ENCODE results near the gene TEX11. TPM values are rescaled to one million over a fixed set of nuclear protein-coding genes. Genes with fewer than 3 reads are reported as not detected.

TEX11 gene
- total and polyA plus RNA-seq, 2 of the 13 experiments (the other 11 are each of a cell fraction or from before 2014, with no cell fraction given): not detected

DNA sequence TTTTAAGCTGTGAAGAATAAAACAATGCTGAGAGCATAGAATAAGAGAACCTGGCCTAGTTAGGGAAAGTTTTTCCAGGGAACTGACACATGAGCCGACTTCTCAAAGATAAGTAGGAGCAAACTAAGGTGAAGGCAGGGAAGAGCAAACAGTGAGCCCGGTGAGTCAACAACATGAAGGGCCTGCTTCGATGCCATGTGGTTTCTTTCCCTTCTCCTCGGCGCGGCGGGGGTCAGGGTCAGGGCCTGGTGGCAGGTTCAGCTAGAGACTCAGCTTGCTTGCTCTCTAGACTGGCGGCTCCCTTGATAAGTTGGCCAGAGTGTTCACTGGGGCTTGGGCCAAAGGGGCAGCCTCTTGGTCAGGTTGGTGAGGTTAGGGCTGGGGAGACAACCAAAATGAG, 382.8 kb downstream of the TEX11 start (continued):
- TF ChIP-seq, protein P1, sequence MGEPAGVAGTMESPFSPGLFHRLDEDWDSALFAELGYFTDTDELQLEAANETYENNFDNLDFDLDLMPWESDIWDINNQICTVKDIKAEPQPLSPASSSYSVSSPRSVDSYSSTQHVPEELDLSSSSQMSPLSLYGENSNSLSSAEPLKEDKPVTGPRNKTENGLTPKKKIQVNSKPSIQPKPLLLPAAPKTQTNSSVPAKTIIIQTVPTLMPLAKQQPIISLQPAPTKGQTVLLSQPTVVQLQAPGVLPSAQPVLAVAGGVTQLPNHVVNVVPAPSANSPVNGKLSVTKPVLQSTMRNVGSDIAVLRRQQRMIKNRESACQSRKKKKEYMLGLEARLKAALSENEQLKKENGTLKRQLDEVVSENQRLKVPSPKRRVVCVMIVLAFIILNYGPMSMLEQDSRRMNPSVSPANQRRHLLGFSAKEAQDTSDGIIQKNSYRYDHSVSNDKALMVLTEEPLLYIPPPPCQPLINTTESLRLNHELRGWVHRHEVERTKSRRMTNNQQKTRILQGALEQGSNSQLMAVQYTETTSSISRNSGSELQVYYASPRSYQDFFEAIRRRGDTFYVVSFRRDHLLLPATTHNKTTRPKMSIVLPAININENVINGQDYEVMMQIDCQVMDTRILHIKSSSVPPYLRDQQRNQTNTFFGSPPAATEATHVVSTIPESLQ (CRISPR knock-in tag; conservative IDR thresholded peaks at IDR 0.05): no peak
- peak; percentile 19; the same call in 1 of the 2 replicates for TF ChIP-seq CREM (IDR thresholded peaks at IDR 0.05)
- TF ChIP-seq CREM (CRISPR knock-in tag; IDR thresholded peaks at IDR 0.05): no peak
- TF ChIP-seq, protein P2, sequence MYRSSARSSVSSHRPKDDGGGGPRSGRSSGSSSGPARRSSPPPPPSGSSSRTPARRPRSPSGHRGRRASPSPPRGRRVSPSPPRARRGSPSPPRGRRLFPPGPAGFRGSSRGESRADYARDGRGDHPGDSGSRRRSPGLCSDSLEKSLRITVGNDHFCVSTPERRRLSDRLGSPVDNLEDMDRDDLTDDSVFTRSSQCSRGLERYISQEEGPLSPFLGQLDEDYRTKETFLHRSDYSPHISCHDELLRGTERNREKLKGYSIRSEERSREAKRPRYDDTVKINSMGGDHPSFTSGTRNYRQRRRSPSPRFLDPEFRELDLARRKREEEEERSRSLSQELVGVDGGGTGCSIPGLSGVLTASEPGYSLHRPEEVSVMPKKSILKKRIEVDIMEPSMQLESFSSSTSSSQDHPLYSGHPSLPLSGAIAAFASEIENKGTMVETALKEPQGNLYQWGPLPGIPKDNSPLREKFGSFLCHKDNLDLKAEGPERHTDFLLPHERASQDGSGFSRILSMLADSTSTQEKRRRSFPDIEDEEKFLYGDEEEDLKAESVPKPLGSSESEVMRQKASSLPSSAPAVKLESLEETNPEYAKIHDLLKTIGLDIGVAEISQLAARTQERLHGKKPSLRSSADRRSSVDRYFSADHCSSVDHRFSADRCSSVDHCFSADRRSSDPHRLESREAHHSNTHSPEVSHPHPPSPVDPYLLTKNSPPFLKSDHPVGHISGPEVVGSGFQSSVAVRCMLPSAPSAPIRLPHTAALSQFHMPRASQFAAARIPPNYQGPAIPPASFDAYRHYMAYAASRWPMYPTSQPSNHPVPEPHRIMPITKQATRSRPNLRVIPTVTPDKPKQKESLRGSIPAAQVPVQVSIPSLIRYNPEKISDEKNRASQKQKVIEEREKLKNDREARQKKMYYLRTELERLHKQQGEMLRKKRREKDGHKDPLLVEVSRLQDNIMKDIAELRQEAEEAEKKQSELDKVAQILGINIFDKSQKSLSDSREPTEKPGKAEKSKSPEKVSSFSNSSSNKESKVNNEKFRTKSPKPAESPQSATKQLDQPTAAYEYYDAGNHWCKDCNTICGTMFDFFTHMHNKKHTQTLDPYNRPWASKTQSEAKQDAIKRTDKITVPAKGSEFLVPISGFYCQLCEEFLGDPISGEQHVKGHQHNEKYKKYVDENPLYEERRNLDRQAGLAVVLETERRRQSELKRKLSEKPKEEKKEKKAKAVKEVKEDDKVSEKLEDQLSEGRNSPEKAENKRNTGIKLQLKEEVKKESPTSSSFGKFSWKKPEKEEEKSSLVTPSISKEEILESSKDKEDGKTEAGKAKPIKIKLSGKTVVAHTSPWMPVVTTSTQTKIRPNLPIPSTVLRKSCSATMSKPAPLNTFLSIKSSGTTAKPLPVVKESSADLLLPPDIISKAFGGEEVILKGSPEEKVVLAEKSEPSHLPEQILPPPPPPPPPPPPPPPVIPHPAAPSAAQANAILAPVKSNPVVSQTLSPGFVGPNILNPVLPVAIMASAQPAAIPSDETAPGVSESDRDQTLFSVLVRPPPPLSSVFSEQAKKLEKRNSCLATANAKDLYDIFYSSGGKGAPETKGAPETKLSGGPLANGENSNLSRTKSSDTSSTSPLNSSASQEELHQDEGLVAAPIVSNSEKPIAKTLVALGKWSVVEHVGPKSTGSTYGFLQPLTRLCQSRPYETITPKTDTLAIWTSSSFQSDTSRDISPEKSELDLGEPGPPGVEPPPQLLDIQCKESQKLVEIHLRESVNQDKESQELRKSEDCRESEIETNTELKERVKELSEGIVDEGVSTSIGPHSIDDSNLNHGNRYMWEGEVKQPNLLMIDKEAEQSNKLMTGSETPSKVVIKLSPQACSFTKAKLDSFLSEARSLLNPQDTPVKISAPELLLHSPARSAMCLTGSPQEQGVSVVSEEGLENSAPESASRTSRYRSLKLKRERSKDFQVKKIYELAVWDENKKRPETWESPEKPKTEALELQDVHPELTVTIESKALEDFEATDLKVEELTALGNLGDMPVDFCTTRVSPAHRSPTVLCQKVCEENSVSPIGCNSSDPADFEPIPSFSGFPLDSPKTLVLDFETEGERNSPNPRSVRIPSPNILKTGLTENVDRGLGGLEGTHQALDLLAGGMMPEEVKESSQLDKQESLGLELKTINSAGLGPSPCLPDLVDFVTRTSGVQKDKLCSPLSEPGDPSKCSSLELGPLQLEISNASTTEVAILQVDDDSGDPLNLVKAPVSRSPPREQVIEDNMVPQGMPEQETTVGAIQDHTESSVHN (CRISPR knock-in tag; IDR thresholded peaks at IDR 0.05): no peak
- TF ChIP-seq TCF7 (IDR thresholded peaks at IDR 0.05; ENCODE audit: low read depth): peak; percentile 63
- TF ChIP-seq, protein P3, sequence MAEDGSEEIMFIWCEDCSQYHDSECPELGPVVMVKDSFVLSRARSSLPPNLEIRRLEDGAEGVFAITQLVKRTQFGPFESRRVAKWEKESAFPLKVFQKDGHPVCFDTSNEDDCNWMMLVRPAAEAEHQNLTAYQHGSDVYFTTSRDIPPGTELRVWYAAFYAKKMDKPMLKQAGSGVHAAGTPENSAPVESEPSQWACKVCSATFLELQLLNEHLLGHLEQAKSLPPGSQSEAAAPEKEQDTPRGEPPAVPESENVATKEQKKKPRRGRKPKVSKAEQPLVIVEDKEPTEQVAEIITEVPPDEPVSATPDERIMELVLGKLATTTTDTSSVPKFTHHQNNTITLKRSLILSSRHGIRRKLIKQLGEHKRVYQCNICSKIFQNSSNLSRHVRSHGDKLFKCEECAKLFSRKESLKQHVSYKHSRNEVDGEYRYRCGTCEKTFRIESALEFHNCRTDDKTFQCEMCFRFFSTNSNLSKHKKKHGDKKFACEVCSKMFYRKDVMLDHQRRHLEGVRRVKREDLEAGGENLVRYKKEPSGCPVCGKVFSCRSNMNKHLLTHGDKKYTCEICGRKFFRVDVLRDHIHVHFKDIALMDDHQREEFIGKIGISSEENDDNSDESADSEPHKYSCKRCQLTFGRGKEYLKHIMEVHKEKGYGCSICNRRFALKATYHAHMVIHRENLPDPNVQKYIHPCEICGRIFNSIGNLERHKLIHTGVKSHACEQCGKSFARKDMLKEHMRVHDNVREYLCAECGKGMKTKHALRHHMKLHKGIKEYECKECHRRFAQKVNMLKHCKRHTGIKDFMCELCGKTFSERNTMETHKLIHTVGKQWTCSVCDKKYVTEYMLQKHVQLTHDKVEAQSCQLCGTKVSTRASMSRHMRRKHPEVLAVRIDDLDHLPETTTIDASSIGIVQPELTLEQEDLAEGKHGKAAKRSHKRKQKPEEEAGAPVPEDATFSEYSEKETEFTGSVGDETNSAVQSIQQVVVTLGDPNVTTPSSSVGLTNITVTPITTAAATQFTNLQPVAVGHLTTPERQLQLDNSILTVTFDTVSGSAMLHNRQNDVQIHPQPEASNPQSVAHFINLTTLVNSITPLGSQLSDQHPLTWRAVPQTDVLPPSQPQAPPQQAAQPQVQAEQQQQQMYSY (CRISPR knock-in tag; IDR thresholded peaks at IDR 0.05): no peak
- no peak for TF ChIP-seq TARDBP (CRISPR knock-in tag; IDR thresholded peaks at IDR 0.05)
- TF ChIP-seq MIER2 (CRISPR knock-in tag; IDR thresholded peaks at IDR 0.05): no peak
- TF ChIP-seq MAFK (conservative IDR thresholded peaks at IDR 0.05 in 1 of 2, IDR thresholded peaks at IDR 0.05 in 1 of 2; ENCODE audit: low read length in 2 of 2): no peak
- TF ChIP-seq ZNF552 (CRISPR knock-in tag; IDR thresholded peaks at IDR 0.05; ENCODE audit: borderline replicate concordance): no peak
- no peak for TF ChIP-seq KDM2A (CRISPR knock-in tag; IDR thresholded peaks at IDR 0.05; ENCODE audit: borderline replicate concordance, low read depth)
- no peak for TF ChIP-seq ZSCAN20 (CRISPR knock-in tag; IDR thresholded peaks at IDR 0.05; ENCODE audit: borderline replicate concordance)
- no peak for TF ChIP-seq SOX5 (CRISPR knock-in tag; IDR thresholded peaks at IDR 0.05; ENCODE audit: borderline replicate concordance)
